NT2/D1 (cell line): ENCODE data around the gene SGO2.

Experiments
- YY1 ChIP-seq: IDR thresholded peaks from 2 replicates; pipeline ENCODE4 v1.6.1; 2011; ENCODE audit not compliant: insufficient read length, insufficient read depth
- ZNF274 ChIP-seq: IDR thresholded peaks from 2 replicates; pipeline ENCODE4 v1.6.1; 2011; ENCODE audit warnings: mild to moderate bottlenecking, low read depth, low read length

DNA sequence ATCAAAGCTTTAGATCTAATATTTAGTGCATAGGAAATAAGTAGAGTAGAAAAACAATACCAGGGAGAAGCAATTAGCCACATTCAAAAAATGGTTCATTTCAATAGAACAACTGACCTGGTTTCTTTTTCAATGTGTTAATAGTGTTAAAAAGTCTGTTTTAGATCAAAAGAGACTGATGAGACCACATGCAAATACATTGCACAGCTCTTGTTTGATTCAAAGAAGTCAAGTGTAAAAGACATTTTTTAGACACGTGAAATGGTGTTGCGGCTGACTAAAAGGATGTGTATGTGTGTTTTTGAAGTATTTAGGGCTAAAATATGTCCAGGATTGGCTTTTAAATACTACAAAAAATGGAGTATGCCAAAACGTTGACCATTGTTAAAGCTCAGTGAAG is 58.6 kb downstream of the SGO2 start:
- no peak for TF ChIP-seq YY1
- TF ChIP-seq ZNF274, result no peak
